ENCODE measurements around the gene TEX51. TPM values are rescaled to one million over a fixed set of nuclear protein-coding genes. Genes with fewer than 3 reads are reported as not detected.
A peak's percentile ranks its signal among the peaks of the same experiment; 100 is the strongest.

TEX51 gene
- total RNA-seq, 1 donor from 2014 or later, result not detected

DNA sequence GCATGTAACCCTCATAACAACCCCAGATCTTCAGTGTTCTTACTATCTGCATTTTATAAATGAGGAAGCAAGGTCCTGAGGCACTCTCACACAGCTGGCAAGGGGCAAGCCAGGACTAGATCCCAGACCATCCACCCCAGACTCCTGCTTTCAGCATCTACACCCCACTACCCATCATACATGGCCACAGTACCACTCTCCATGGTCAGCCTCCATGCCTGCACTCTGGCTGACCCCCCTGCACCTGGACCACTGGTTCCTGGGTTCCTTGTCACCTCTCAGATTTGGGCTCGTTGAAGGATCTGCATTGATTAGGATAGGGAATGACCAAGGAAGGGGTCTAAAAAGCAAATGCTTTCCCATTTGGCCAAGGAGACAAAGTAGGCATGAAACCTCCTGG is 36.0 kb upstream of the TEX51 start:
- no peaks in the 10 kb centered on the region for H3K9me3 Mint-ChIP-seq (ENCODE audit: unreplicated experiment)
- H3K4me1 Mint-ChIP-seq (ENCODE audit: unreplicated experiment), result no peaks in the 10 kb centered on the region
- peaks cover 8% of the 10 kb centered on the region for H3K27me3 Mint-ChIP-seq (ENCODE audit: unreplicated experiment)
- no peak for DNase-seq (ENCODE audit: extremely low spot score, unreplicated experiment)
- TF ChIP-seq, protein P1, sequence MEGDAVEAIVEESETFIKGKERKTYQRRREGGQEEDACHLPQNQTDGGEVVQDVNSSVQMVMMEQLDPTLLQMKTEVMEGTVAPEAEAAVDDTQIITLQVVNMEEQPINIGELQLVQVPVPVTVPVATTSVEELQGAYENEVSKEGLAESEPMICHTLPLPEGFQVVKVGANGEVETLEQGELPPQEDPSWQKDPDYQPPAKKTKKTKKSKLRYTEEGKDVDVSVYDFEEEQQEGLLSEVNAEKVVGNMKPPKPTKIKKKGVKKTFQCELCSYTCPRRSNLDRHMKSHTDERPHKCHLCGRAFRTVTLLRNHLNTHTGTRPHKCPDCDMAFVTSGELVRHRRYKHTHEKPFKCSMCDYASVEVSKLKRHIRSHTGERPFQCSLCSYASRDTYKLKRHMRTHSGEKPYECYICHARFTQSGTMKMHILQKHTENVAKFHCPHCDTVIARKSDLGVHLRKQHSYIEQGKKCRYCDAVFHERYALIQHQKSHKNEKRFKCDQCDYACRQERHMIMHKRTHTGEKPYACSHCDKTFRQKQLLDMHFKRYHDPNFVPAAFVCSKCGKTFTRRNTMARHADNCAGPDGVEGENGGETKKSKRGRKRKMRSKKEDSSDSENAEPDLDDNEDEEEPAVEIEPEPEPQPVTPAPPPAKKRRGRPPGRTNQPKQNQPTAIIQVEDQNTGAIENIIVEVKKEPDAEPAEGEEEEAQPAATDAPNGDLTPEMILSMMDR (IDR thresholded peaks at IDR 0.05), result no peak
- H3K4me3 Mint-ChIP-seq (ENCODE audit: unreplicated experiment), result no peak overlapping the region
- H3K27ac Mint-ChIP-seq (ENCODE audit: unreplicated experiment), result no peak overlapping the region
- H3K36me3 Mint-ChIP-seq (ENCODE audit: unreplicated experiment), result no peaks in the 10 kb centered on the region

DNA sequence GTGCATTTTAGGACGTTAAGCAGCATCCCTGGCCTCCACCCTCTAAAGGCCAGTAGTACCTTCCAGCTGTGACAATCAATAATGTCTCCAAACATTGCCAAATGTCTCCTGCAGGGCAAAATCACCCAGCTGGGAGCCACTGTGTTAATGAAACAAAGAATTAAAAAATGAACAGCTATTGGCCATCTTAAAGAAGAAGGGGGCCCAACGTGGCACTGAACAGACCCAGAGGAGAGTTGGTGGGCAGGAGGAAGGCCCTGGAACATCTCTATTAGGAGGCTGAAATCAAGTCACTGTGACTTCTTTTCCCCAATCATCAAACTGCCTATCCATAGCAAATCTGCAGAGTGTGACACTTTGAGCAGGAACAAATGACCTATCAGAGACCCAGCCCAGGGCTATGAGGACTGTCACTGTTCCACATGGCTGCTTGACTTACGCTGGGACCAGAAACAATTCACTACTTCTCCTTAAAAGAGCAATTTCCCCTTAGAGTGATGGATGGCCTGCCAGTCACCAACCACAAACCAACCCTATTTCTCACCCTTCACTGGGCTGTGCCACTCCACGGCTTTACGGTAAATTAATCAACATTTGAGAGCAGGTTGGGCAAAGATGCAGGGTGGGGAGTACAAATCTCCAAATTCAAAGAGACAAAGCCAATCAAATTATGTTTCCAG is 35.2 kb upstream of the TEX51 start:
- no peak for DNase-seq (ENCODE audit: extremely low spot score, unreplicated experiment)
- TF ChIP-seq, protein P1 (IDR thresholded peaks at IDR 0.05), result no peak
- no peaks in the 10 kb centered on the region for H3K9me3 Mint-ChIP-seq (ENCODE audit: unreplicated experiment)
- peaks cover 10% of the 10 kb centered on the region for H3K27me3 Mint-ChIP-seq (ENCODE audit: unreplicated experiment)
- H3K36me3 Mint-ChIP-seq (ENCODE audit: unreplicated experiment), result no peaks in the 10 kb centered on the region
- H3K27ac Mint-ChIP-seq (ENCODE audit: unreplicated experiment), result no peak overlapping the region
- no peaks in the 10 kb centered on the region for H3K4me1 Mint-ChIP-seq (ENCODE audit: unreplicated experiment)
- no peak overlapping the region for H3K4me3 Mint-ChIP-seq (ENCODE audit: unreplicated experiment)

DNA sequence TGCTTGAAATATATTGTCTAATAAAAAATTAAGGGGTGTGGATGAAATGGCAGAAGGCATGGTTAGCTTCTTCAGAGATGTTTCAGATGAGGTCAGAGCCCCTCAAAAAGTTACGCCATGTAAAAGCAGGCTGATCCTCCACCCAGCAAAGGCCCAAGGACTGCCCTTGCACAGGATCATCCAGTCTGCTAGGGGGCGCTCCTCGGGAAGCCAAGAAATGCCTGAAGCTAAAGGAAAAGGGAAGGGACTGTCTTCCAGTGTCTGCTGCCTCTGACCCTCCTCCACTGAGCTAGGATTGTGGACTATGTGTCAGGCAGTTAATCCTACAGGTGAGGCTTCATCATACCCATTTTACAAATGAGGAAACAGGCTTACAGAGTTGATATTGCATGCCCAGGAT is 33.8 kb upstream of the TEX51 start:
- H3K27me3 Mint-ChIP-seq (ENCODE audit: unreplicated experiment), result peaks cover 10% of the 10 kb centered on the region
- TF ChIP-seq, protein P1 (IDR thresholded peaks at IDR 0.05), result no peak
- H3K4me3 Mint-ChIP-seq (ENCODE audit: unreplicated experiment), result no peak overlapping the region
- no peaks in the 10 kb centered on the region for H3K9me3 Mint-ChIP-seq (ENCODE audit: unreplicated experiment)
- no peak for DNase-seq (ENCODE audit: extremely low spot score, unreplicated experiment)
- no peak overlapping the region for H3K27ac Mint-ChIP-seq (ENCODE audit: unreplicated experiment)
- no peaks in the 10 kb centered on the region for H3K36me3 Mint-ChIP-seq (ENCODE audit: unreplicated experiment)
- no peaks in the 10 kb centered on the region for H3K4me1 Mint-ChIP-seq (ENCODE audit: unreplicated experiment)

DNA sequence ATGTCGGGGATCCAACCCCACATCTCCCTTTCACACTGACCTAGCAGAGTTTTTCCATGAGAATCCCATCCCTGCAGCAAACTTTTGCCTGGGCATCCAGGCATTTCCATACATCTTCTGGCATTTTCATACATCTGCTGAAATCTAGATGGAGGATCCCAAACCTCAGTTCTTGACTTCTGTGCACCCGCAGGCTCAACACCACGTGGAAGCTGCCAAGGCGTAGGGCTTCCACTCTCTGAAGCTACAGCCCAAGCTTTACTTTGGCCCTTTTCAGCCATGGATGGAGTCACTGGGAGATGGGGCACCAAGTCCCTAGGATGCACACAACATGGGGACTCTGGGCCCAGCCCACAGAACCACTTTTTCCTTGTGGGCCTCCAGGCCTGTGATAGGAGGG is 32.2 kb upstream of the TEX51 start:
- Mint-ChIP-seq H3K36me3 (ENCODE audit: unreplicated experiment) (no peaks in the 10 kb centered on the region), H3K27me3 (ENCODE audit: unreplicated experiment) (peaks cover 10% of the 10 kb centered on the region), H3K27ac (ENCODE audit: unreplicated experiment) (no peak overlapping the region), H3K9me3 (ENCODE audit: unreplicated experiment) (no peaks in the 10 kb centered on the region), H3K4me3 (ENCODE audit: unreplicated experiment) (no peak overlapping the region), H3K4me1 (ENCODE audit: unreplicated experiment) (no peaks in the 10 kb centered on the region)
- TF ChIP-seq, protein P1 (IDR thresholded peaks at IDR 0.05), result no peak
- DNase-seq (ENCODE audit: extremely low spot score, unreplicated experiment), result peak; percentile 51

DNA sequence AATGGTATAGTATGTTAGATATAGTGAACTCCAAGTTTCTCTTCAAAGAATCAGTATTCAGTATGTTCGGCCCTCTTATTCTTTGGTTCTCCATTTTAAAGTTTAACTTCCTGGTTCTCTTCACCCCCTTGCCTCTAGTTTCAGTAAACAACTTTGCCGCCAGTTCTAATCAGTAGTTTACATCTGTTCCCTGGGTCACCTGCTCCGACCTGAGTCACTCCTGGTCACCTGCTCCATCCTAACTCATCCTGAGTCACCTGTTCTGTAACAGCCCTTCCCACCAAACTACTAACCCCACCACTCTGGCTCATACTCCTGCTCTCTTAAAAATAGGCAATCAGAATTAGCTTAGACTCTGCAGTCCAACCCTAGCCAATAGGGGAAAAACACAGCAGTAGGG is 23.7 kb upstream of the TEX51 start:
- Mint-ChIP-seq H3K27me3 (ENCODE audit: unreplicated experiment) (no peaks in the 10 kb centered on the region), H3K36me3 (ENCODE audit: unreplicated experiment) (no peaks in the 10 kb centered on the region), H3K27ac (ENCODE audit: unreplicated experiment) (no peak overlapping the region), H3K9me3 (ENCODE audit: unreplicated experiment) (peaks cover 8% of the 10 kb centered on the region), H3K4me1 (ENCODE audit: unreplicated experiment) (no peaks in the 10 kb centered on the region), H3K4me3 (ENCODE audit: unreplicated experiment) (no peak overlapping the region)
- TF ChIP-seq, protein P1 (IDR thresholded peaks at IDR 0.05), result no peak
- no peak for DNase-seq (ENCODE audit: extremely low spot score, unreplicated experiment)

All from osteocyte (in vitro differentiated cells).